ACC112 (cell line): ENCODE data around the gene ZDHHC11B.
"Not testable (repeated sequence)": the region's sequence is repeated elsewhere in the genome, so short reads cannot be mapped to it uniquely, and the experiment has no call there.

Source experiments
- H2AFZ ChIP-seq: fragments of 200-600 bp; sonication (generic); one replicate; pipeline ENCODE4 v1.6.0; 2017; ENCODE audit warnings: antibody characterized with exemption, low read length; ENCODE audit not compliant: unreplicated experiment
- H3K27ac ChIP-seq: fragments of 200-600 bp; sonication (generic); 2 replicates; pipeline ENCODE4 v1.5.1; 2014; ENCODE audit warnings: low read depth, mild to moderate bottlenecking, antibody characterized with exemption, low read length, moderate library complexity
- H3K27me3 ChIP-seq: fragments of 200-600 bp; sonication (generic); 2 replicates; pipeline ENCODE4 v1.6.1; 2014; ENCODE audit warnings: mild to moderate bottlenecking, antibody characterized with exemption, low read length, moderate library complexity, mixed read lengths; ENCODE audit not compliant: insufficient read depth
- H3K36me3 ChIP-seq: fragments of 200-600 bp; sonication (generic); 2 replicates; pipeline ENCODE4 v1.6.1; 2016; ENCODE audit warnings: mild to moderate bottlenecking, antibody characterized with exemption, low read length, moderate library complexity, mixed read lengths; ENCODE audit not compliant: insufficient read depth
- H3K4me1 ChIP-seq: fragments of 200-600 bp; sonication (generic); one replicate; pipeline ENCODE4 v1.6.1; 2016; ENCODE audit warnings: low read length, mixed read lengths; ENCODE audit not compliant: insufficient read depth, unreplicated experiment, control insufficient read depth
- H3K4me3 ChIP-seq: fragments of 200-600 bp; sonication (generic); 2 replicates; pipeline ENCODE4 v1.5.1; 2014; ENCODE audit warnings: mild to moderate bottlenecking, low read depth, low read length
- H3K79me2 ChIP-seq: fragments of 200-600 bp; sonication (generic); one replicate; pipeline ENCODE4 v1.6.0; 2016; ENCODE audit warnings: low read length; ENCODE audit not compliant: control insufficient read depth, unreplicated experiment, insufficient read depth

ZDHHC11B gene

DNA sequence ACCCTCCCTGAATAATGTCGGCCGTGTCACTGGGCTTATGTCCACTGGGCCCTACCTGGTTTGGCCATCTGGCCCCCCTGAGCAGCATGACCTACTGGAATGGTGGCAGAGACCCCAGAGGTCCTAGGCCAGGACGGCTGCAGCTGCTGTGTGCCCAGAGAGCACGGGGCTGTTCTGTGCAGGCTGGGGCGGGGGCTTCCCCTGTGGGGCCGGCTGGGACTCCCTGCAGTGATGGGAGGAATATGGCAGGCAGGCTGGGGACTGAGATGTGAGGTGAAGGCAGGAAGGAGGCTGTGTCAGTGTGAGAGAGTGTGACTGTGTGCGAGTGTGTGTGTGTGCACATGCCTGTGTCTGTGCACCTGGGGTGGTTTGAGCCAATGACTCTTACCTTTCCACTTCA lies 55.3 kb downstream of the ZDHHC11B start:
- H2AFZ ChIP-seq, H3K4me3 ChIP-seq, H3K27ac ChIP-seq, H3K4me1 ChIP-seq, H3K79me2 ChIP-seq, H3K36me3 ChIP-seq: not testable (repeated sequence)
- H3K27me3 ChIP-seq: peaks cover 13% of the 10 kb centered on the region

DNA sequence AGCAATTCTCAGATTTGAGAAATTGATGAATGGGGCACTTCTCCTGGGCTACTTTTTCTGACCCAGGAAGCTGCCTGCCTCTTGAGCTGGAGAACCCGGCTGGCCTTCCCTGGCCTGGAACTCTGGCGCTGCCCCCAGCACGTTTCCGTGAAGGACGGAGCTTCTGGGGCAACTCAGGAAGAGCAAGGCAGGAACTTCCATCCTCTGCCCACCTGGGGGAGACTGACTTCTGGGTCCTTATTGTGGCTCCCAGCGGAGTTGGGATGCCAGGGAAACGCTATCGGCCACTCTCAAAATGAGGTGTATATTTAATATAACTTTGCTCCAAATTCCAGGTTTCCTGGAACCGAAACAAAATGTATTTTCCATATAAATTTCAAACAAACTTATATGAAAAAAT lies 57.4 kb downstream of the ZDHHC11B start:
- not testable (repeated sequence) for H3K36me3 ChIP-seq, H3K27me3 ChIP-seq, H3K4me1 ChIP-seq, H3K27ac ChIP-seq, H3K4me3 ChIP-seq, H3K79me2 ChIP-seq, H2AFZ ChIP-seq

DNA sequence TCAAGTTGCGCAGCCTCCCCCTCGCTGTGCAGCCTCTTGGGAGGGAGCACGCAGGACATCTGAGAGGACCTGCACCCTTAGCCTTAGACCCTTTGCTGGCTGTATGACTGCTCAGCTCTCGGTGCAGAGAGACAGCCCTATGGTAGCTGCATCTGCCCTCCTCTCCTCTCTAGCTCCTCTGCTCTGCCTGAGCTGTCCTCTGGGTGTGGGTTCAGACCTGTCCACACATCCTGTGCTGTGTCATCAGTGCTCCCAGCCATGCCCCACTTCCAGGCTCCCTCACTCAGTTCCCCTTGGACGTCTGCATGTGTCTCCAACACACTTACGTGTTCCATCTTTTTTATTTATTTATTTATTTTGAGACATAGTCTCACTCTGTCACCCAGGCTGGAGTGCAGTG lies 60.7 kb downstream of the ZDHHC11B start:
- H3K4me3 ChIP-seq, H2AFZ ChIP-seq, H3K79me2 ChIP-seq, H3K4me1 ChIP-seq, H3K36me3 ChIP-seq, H3K27ac ChIP-seq: not testable (repeated sequence)
- H3K27me3 ChIP-seq: peaks cover 14% of the 10 kb centered on the region; the same call in 1 of the 2 replicates

DNA sequence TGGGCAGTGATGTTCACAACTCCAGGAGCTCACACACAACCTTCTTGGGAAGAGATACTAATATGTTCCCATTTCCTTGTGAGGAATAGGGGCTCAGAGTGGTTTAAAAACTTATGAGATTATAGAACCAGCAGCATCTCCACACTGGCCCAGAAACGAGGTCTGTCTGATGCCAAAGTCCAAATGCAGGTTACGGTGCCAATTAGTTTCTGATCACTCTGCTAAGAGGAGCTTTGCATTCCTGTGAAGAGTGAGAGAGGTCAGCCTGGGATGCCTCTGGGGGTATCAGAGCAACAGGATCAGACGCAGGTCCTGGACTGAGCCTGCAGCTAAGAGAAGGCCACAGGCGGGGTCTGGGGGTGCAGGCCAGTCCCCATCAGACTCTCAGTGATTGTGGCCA lies 61.2 kb downstream of the ZDHHC11B start:
- not testable (repeated sequence) for H3K27ac ChIP-seq, H3K4me3 ChIP-seq, H3K36me3 ChIP-seq, H3K4me1 ChIP-seq, H3K79me2 ChIP-seq, H2AFZ ChIP-seq
- peaks cover 14% of the 10 kb centered on the region; the same call in 1 of the 2 replicates for H3K27me3 ChIP-seq

DNA sequence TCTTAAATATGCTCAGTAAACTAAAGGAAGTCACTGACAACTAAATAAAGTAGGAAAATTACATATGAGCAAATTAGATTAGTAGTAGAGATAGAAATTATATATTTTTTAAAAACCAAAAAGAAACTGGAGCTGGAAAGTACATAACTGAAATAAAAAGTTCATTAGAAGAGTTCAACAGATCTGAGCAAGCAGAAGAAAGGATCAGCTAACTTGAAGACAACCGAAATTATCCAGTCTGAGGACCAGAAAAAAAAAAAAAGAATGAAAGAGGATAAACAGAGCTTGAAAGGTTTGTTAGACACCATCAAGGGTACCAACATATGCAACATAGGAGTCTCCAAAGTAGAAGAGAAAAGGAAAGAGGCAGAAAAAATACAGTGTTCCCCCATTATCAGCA lies 65.2 kb downstream of the ZDHHC11B start:
- not testable (repeated sequence) for H3K79me2 ChIP-seq, H3K4me3 ChIP-seq, H3K27ac ChIP-seq, H2AFZ ChIP-seq, H3K36me3 ChIP-seq, H3K4me1 ChIP-seq
- H3K27me3 ChIP-seq: peaks cover 36% of the 10 kb centered on the region

DNA sequence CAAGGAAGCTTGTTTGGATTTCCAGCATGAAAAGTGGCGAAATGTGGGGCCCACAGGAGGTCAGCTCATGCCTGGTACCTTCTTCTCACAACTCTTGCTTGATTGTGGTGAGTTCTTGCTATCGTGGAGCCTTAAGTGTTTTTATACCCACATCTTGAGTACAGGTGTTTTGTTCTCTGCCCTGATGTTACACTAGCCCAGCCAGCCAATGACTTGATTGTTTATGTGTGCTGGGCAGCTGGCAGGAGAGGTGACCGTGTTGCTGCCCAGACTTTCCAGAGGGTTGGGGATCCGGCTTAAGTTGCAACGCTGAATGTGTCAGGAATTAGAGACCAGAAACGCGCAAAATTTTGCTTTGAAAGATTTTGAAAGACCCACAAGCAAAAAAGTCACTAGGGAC lies 67.4 kb downstream of the ZDHHC11B start:
- Histone ChIP-seq H3K27ac (no peak overlapping the region), H3K36me3 (no peaks in the 10 kb centered on the region)

DNA sequence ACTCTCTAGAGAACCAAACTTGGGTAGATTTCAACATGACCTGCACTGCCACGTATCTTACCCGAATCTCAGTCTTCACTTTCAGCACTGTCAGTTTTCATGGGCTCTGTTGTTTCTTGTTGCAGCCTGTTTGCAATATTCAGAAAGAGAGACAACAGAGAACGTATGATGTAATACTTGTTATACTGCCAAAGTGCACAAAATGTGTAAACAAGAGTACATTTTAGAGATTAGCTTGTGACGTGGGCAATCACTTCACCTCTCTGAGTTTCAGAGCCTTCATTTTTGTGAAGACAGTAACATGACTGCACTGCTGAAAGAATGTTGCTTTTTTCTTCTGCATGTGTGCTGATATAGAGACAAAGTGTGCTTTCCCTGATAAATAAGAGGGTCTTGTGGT lies 67.8 kb downstream of the ZDHHC11B start:
- not testable (repeated sequence) for H3K4me3 ChIP-seq, H3K36me3 ChIP-seq, H3K79me2 ChIP-seq, H3K4me1 ChIP-seq, H3K27ac ChIP-seq, H2AFZ ChIP-seq
- peaks cover 34% of the 10 kb centered on the region for H3K27me3 ChIP-seq

More for the DNA sequence above, 67.4 kb downstream of the ZDHHC11B start:
- Histone ChIP-seq H3K27me3 (peaks cover 36% of the 10 kb centered on the region), H3K79me2 (no peaks in the 10 kb centered on the region), H3K4me3 (no peak overlapping the region), H3K4me1 (no peaks in the 10 kb centered on the region), H2AFZ (no peak overlapping the region)

DNA sequence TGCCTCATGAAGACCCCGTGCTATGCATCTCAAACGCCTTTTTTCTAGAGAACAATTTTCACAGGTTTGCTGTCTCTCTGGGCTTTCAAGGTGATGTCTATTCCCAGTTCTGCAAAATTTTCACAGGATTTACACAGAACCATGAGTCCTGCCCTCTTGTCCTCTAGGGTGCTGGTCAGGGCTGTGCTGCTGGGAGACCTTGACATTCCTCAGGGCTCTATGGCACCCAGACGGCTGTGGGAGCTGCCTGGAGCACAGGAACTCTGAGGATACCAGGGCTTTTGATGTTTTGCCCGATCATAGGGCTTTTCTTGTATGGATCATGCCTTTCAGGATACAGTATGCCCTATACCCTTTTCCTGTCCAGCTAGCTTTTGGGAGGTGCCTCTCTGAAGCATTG lies 68.9 kb downstream of the ZDHHC11B start:
- H3K79me2 ChIP-seq, H3K36me3 ChIP-seq, H2AFZ ChIP-seq, H3K27ac ChIP-seq, H3K4me3 ChIP-seq, H3K4me1 ChIP-seq: not testable (repeated sequence)
- peaks cover 34% of the 10 kb centered on the region for H3K27me3 ChIP-seq

DNA sequence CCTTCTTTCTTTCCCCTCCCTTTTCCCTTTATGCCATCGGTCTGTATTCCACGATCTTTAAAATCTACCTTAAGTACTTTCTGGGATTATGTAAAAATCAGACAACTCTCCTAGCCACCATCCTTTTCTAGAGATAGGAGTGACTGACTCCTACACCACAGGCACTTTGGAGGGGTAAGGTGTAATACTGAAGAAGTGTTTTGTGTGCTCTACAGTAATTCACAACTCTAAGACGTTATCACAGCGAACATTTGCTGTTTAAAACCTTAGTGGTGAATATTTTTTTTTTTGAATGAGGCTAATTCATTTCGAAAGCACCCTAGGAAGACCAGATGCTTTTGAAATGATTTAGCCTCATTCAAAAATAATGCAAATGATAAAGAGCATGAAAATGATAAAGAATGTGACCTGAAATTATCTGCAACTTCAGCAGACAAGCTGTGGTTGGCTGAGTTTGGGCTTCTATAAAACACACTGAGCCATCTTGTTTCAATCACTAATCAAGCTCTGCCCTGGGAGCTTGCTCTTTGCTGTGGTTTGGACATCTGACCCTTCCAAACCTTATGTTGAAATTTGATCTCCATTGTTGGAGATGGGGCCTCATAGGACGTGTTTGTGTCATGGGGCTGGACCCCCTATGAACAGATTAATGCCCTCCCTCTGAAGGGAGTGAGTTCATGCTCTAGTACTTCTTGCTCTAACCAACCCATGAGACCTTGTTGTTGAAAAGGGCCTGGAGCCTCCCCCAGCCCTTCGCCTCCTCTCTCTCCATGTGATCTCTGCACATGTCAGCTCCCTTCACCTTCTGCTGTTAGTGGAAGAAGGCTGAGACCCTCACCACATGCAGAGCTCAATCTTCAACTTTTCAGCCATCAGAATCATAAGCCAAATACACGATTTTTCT lies 70.1 kb downstream of the ZDHHC11B start:
- not testable (repeated sequence) for H2AFZ ChIP-seq, H3K79me2 ChIP-seq, H3K4me1 ChIP-seq, H3K27ac ChIP-seq, H3K36me3 ChIP-seq, H3K4me3 ChIP-seq
- H3K27me3 ChIP-seq: peaks cover 24% of the 10 kb centered on the region

DNA sequence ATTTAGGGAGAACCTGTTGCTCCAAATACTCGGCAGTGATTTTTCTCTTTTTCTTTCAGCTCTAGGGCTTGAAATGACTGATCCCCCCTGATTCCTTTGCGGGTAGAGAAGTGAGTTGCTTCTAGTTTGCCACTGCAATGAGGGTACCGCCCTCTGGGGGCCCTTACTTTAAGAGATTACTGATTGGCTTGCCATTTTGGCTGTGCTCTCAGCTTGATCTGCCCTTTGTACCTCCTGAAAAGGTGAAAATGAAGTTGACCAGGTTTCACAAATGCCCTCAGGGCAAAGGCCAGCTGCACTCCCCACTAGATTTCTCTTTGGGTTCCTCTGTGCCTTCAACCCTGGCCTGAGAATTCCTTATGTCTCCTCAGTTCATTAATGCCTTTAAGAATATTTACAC lies 70.8 kb downstream of the ZDHHC11B start:
- not testable (repeated sequence) for H3K4me3 ChIP-seq, H3K79me2 ChIP-seq, H3K36me3 ChIP-seq, H2AFZ ChIP-seq, H3K27ac ChIP-seq, H3K4me1 ChIP-seq
- peaks cover 22% of the 10 kb centered on the region for H3K27me3 ChIP-seq

DNA sequence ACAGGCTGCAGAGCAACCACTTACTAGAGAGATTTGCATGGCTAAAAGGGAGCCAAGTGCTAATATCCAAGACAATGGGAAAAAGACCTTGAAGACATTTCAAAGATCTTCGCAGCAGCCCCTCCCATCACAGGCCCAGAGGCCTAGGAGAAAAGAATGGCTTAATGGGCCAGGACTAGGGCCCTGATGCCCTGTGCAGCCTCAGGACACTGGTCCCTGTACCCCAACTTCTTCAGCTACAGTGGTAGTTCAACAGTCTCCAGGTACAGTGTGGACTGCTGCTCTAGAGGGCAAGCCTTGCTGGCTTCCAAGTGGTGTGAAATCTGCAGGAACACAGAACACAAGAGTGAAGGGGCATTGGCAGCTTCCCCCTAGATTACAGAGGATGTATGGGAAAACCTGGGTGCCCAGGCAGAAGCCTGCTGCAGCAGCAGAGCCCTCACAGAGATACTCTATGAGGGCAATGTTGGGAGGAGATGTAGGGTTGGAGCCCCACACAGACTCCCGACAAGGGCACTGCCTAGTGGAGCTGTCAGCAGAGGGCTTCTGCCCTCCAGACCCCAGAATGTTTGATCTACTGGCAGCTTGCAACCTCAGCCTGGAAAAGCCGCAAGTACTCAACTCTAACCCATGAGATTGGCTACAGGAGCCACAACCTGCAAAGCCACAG lies 75.5 kb downstream of the ZDHHC11B start:
- not testable (repeated sequence) for H3K79me2 ChIP-seq, H3K27ac ChIP-seq, H3K4me3 ChIP-seq, H2AFZ ChIP-seq, H3K27me3 ChIP-seq, H3K4me1 ChIP-seq, H3K36me3 ChIP-seq
